RWPE2 (cell line): ENCODE data around the gene PTPN3.

Experiments used
- ATAC-seq: fragments of 200-7000 bp; cut with Tn5 transposase; 3 replicates; pipeline ENCODE4 v1.9.1; 2021; ENCODE audit warnings: low read depth
- DNase-seq: peaks from one replicate; pipeline ENCODE4 v3.0.0-alpha.2; 2020; ENCODE audit warnings: low spot score
- H3K27ac ChIP-seq: fragments of 450-650 bp; 2 replicates; pipeline ENCODE4 v1.5.1; 2017; ENCODE audit warnings: mild to moderate bottlenecking; ENCODE audit not compliant: poor library complexity, severe bottlenecking
- H3K27me3 ChIP-seq: fragments of 250-450 bp; sonication (Bioruptor Pico); 2 replicates; pipeline ENCODE4 v1.5.1; 2021; ENCODE audit warnings: mild to moderate bottlenecking, moderate library complexity; ENCODE audit not compliant: insufficient read depth, poor library complexity, severe bottlenecking
- H3K36me3 ChIP-seq: fragments of 250-450 bp; sonication (Bioruptor Pico); 2 replicates; pipeline ENCODE4 v1.5.1; 2020; ENCODE audit warnings: low read depth, mild to moderate bottlenecking, moderate library complexity
- H3K4me1 ChIP-seq: fragments of 250-450 bp; sonication (Bioruptor Pico); 2 replicates; pipeline ENCODE4 v1.5.1; 2021; ENCODE audit warnings: mild to moderate bottlenecking, moderate library complexity; ENCODE audit not compliant: insufficient read depth, poor library complexity, severe bottlenecking
- H3K4me3 ChIP-seq: fragments of 250-450 bp; sonication (Bioruptor Pico); 2 replicates; pipeline ENCODE4 v1.5.1; 2021; ENCODE audit warnings: mild to moderate bottlenecking, moderate library complexity; ENCODE audit not compliant: severe bottlenecking
- H3K9me3 ChIP-seq: fragments of 250-450 bp; sonication (Bioruptor Pico); 2 replicates; pipeline ENCODE4 v1.5.1; 2021; ENCODE audit warnings: mild to moderate bottlenecking, moderate library complexity; ENCODE audit not compliant: severe bottlenecking
- CTCF ChIP-seq: fragments of 450-650 bp; IDR thresholded peaks from one replicate; pipeline ENCODE4 v1.5.1; 2017; ENCODE audit warnings: mild to moderate bottlenecking, moderate library complexity; ENCODE audit not compliant: poor library complexity, severe bottlenecking

Gene PTPN3

DNA sequence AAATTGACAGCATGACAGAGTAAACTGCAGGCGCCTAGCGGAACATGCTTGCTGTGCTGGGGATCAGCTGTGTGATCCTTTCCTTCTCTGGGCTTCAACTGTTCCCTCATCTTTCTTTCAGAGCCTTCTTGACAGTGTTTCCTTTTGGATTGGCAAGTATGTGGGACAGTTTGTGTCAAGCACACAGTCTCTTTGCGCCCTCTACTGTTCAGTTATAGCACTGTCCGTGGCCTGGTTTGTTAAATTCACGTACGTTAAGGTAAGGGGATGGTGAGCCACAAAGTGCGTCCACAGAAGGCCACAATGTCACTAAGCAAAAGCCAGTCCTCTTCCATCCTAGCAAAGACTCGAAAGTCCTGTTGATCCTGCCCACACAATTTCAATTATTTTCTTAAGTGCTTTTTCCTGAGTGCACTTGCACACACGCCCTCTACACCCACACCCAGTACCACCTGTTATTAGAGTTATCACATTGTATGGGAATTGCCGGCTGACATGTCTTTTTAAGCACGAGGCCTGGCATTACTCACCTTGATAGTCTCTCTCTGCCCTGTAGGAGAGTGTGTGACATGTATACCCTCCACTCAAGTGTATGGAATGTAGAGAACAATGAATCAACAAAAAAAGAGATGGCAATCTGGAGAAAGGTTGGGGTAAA, 22.5 kb upstream of the PTPN3 start:
- Histone ChIP-seq H3K36me3 (no peaks in the 10 kb centered on the region), H3K27ac (no peak overlapping the region), H3K4me1 (no peaks in the 10 kb centered on the region), H3K27me3 (no peaks in the 10 kb centered on the region), H3K4me3 (no peak overlapping the region), H3K9me3 (no peaks in the 10 kb centered on the region)
- peak; percentile 96 for TF ChIP-seq CTCF
- DNase-seq (no peak), ATAC-seq (peak; percentile 87)

DNA sequence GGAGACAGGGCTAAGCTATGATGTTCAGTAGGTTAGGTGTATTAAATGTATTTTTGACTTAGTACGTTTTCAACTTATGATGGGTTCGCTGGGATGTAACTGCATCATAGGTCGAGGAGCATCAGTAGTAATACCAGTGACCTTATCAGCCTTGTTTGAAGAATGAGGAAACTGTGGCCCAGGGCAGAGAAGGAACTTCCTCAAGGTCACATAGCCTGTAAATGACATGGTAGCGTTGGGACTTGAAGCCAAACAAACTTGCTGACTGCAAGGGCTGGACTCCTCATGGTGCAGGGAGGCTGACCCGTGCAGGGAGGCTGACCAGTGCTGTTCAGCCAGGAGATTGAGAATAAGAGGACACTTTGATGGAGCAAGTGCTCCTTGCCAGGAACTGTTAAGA, 21.3 kb upstream of the PTPN3 start:
- ATAC-seq (no peak), DNase-seq (no peak)
- no peaks in the 10 kb centered on the region for H3K4me1 ChIP-seq
- H3K36me3 ChIP-seq = no peaks in the 10 kb centered on the region
- no peak for TF ChIP-seq CTCF
- no peaks in the 10 kb centered on the region for H3K27me3 ChIP-seq
- H3K27ac ChIP-seq = no peak overlapping the region
- no peaks in the 10 kb centered on the region for H3K9me3 ChIP-seq
- H3K4me3 ChIP-seq = no peak overlapping the region

DNA sequence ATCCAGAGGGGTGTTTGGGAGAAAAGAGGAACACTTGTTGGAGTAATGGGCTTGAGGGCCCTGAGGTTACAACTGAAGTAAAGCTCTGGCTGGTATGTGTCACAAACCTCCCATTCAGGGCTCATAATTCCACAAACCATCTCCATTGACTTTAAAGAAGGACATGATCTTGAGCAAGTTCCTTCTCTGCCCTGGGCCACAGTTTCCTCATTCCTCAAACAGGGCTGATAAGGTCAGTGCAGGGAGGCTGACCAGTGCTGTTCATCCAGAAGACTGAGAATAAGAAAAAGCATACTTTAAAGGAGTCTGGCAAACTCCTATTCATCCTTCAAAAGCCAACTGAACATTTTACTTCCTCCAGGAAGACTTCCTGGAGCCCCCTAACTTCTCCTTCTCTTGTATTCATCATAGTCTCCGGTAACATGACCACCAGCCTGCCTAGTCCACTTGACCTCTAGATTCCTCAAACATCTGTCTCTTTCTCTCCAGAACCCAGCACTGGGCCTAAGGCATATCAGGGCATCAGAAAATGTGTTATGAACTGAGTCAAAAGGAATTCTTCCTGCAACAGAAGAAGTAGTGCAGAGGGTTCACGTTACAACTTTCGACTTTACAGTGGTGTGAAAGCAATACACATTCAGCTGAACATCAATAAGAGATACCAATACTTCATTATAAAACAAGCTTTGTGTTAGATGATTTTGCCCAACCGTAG, 20.7 kb upstream of the PTPN3 start:
- Histone ChIP-seq H3K9me3 (no peaks in the 10 kb centered on the region), H3K4me1 (no peaks in the 10 kb centered on the region), H3K27ac (no peak overlapping the region), H3K27me3 (no peaks in the 10 kb centered on the region), H3K36me3 (no peaks in the 10 kb centered on the region), H3K4me3 (no peak overlapping the region)
- no peak for DNase-seq
- TF ChIP-seq CTCF = no peak
- ATAC-seq = no peak

DNA sequence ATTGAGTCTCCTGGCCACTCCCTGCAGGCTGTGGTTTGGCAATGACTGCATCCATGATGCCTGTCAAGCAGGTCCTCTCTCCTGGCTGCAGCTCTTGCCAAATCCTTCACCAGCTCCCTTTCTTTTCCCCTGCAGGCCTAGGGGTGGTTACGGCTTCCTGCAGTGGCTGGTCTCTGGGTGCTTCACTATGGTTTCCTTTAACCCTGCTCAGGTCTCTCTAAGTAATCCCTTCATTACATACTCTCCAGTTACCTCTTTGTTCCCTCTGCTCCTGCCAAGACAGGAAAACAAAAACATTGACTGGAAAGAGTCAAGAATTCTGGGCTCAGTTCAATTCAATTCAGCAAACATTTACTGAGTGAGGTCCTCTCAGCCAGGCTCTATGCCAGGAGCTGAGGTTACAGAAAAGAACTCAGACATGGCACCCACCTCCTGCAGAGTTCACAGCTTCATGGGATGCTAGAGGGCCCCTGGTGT, 19.8 kb upstream of the PTPN3 start:
- TF ChIP-seq CTCF = no peak
- ATAC-seq (no peak), DNase-seq (no peak)
- Histone ChIP-seq H3K27me3 (no peaks in the 10 kb centered on the region), H3K9me3 (no peaks in the 10 kb centered on the region), H3K4me3 (no peak overlapping the region), H3K36me3 (no peaks in the 10 kb centered on the region), H3K4me1 (no peaks in the 10 kb centered on the region), H3K27ac (no peak overlapping the region)

DNA sequence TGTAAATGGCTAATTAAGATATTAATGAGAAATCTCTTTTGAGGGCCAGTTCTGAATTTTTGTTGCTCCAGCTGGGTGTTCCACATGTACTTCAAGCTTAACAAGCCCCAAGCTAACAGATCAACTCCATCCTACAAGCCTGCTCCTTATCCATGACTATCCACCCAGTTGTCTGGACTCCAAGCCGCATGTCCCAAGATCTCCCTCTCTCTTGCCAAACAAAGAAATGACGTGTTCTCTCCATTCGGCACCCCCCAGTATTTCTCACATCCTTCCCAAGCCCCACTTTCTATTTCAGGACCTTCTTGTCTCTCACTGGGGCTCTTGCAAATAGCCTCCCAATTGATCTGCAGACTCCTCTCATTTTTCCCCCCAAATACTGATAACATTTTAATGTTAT, 15.8 kb upstream of the PTPN3 start:
- TF ChIP-seq CTCF = no peak
- Histone ChIP-seq H3K4me1 (peaks cover 3% of the 10 kb centered on the region), H3K36me3 (no peaks in the 10 kb centered on the region), H3K9me3 (no peaks in the 10 kb centered on the region), H3K27me3 (no peaks in the 10 kb centered on the region), H3K27ac (no peak overlapping the region), H3K4me3 (no peak overlapping the region)
- ATAC-seq = no peak
- no peak for DNase-seq
